ENCODE results near the gene GNGT1. TPM values are rescaled to one million over a fixed set of nuclear protein-coding genes. Genes with fewer than 3 reads are reported as not detected.

The GNGT1 gene
- total RNA-seq (not detected), polyA plus RNA-seq (not detected)
- long read RNA-seq, donor 1, result 0 reads
- long read RNA-seq, donor 2, result 0 reads
- long read RNA-seq, donor 3, result 0 reads
- long read RNA-seq, donor 4, result 0 reads
- long read RNA-seq, donor 5, result 0 reads

DNA sequence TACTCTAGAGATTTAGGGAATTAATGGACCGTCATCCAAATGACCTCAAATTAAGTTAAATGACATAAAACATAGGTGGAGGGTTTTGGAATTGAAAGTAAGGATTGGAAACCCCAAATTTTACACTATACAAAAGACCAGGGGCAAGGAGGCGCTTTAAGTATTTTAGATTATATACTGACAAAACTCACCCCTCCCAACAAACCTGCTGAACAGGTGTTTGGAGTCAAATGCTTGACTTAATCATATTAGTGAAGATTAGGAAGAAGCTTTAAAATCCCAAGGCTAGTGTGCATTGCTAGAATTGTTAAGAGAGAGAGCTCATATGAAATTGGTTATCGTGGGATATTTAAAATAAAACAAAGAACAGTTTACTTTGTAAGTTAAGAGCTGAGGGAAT lies at the start of gene GNGT1:
GNGT1 (plus strand) TSS at position 301 of the 400 bp plus-strand sequence. CDS start 180 bp downstream, outside the sequence.
- DNase-seq (no peak), ATAC-seq (ENCODE audit: insufficient read depth, low FRiP score) (no peak)
- Histone ChIP-seq H3K27me3 (ENCODE audit: control insufficient read depth in 3 of 3, insufficient read depth in 3 of 3, low read length in 2 of 3) (no peaks in the 10 kb centered on the region), H3K27ac (ENCODE audit: low read depth in 1 of 2, low read length in 1 of 2) (no peak within 1 kb of the TSS), H3K9ac (ENCODE audit: insufficient read depth in 1 of 2, low read length in 2 of 2) (no peak within 1 kb of the TSS), H3K36me3 (ENCODE audit: control insufficient read depth in 4 of 4, insufficient read depth in 4 of 4, low read length in 4 of 4) (no peaks in the 10 kb centered on the region), H3K9me3 (ENCODE audit: control insufficient read depth in 4 of 4, insufficient read depth in 3 of 4, low read length in 3 of 4) (no peaks in the 10 kb centered on the region), H3K4me3 (no peak within 1 kb of the TSS), H3K4me1 (ENCODE audit: control insufficient read depth in 5 of 5, insufficient read depth in 5 of 5, low read length in 5 of 5) (peaks cover 0 to 5% (median 0%) of the 10 kb centered on the region in 5 donors)
- no peak for TF ChIP-seq CTCF (IDR thresholded peaks at IDR 0.05; ENCODE audit: control extremely low read depth, extremely low read depth)
- 81 to 82% methylated on average over 3 of the region's 3 CpGs for WGBS, 2 donors

DNA sequence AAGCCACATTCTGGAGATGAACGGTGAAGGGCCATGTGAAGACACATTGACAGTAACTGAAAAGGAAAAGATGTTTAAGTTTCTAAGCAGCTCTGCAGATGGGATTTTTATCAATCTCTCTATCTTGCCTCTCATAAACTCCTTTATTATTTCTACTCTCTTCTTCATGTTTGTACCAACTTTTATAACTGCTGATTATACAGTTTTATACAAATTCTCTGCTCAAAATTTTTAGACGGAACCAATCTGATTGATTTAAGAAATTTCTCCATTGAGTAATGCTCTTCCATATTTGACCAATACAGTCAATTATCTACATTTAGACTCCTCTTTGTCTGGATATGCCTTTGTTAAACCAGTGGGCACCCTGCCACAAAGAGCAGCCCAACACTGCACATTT lies 47.5 kb upstream of the GNGT1 start:
- WGBS, 2 donors, result 85 to 93% methylated on average over 2 of the region's 2 CpGs
- no peaks in the 10 kb centered on the region for H3K4me1 ChIP-seq (ENCODE audit: control insufficient read depth in 5 of 5, insufficient read depth in 5 of 5, low read length in 5 of 5)
- H3K27ac ChIP-seq (ENCODE audit: low read depth in 1 of 2, low read length in 1 of 2), result no peak overlapping the region
- DNase-seq (no peak), ATAC-seq (ENCODE audit: insufficient read depth, low FRiP score) (no peak)
- no peak overlapping the region for H3K9ac ChIP-seq (ENCODE audit: insufficient read depth in 1 of 2, low read length in 2 of 2)
- no peaks in the 10 kb centered on the region for H3K27me3 ChIP-seq (ENCODE audit: control insufficient read depth in 3 of 3, insufficient read depth in 3 of 3, low read length in 2 of 3)
- no peaks in the 10 kb centered on the region for H3K36me3 ChIP-seq (ENCODE audit: control insufficient read depth in 4 of 4, insufficient read depth in 4 of 4, low read length in 4 of 4)
- no peak for TF ChIP-seq CTCF (IDR thresholded peaks at IDR 0.05; ENCODE audit: control extremely low read depth, extremely low read depth)
- no peaks in the 10 kb centered on the region for H3K9me3 ChIP-seq (ENCODE audit: control insufficient read depth in 4 of 4, insufficient read depth in 3 of 4, low read length in 3 of 4)
- no peak overlapping the region for H3K4me3 ChIP-seq

- 92 to 96% methylated on average over 1 of the region's 1 CpG for WGBS, 2 donors
- H3K4me1 ChIP-seq (ENCODE audit: control insufficient read depth in 5 of 5, insufficient read depth in 5 of 5, low read length in 5 of 5), result no peaks in the 10 kb centered on the region
- no peak for ATAC-seq (ENCODE audit: insufficient read depth, low FRiP score)
- no peak overlapping the region for H3K9ac ChIP-seq (ENCODE audit: insufficient read depth in 1 of 2, low read length in 2 of 2)
- no peak for DNase-seq
- no peaks in the 10 kb centered on the region for H3K27me3 ChIP-seq (ENCODE audit: control insufficient read depth in 3 of 3, insufficient read depth in 3 of 3, low read length in 2 of 3)
- no peak for TF ChIP-seq CTCF (IDR thresholded peaks at IDR 0.05; ENCODE audit: control extremely low read depth, extremely low read depth)
- H3K9me3 ChIP-seq (ENCODE audit: control insufficient read depth in 4 of 4, insufficient read depth in 3 of 4, low read length in 3 of 4), result no peaks in the 10 kb centered on the region
- H3K27ac ChIP-seq (ENCODE audit: low read depth in 1 of 2, low read length in 1 of 2), result no peak overlapping the region
- no peaks in the 10 kb centered on the region for H3K36me3 ChIP-seq (ENCODE audit: control insufficient read depth in 4 of 4, insufficient read depth in 4 of 4, low read length in 4 of 4)
- no peak overlapping the region for H3K4me3 ChIP-seq
Observed at GRCh38 chr7:93860261-93860660, 46.1 kb upstream of the GNGT1 start.
